HepG2 (cell line): ENCODE measurements around the gene AKAP8. TPM values are rescaled to one million over a fixed set of nuclear protein-coding genes. Genes with fewer than 3 reads are reported as not detected.

Experiments used
- ATAC-seq: fragments of 200-7000 bp; cut with Tn5 transposase; 3 replicates; pipeline ENCODE4 v1.9.1; 2020; ENCODE audit warnings: mild to moderate bottlenecking, moderate library complexity
- BruUV-seq: library from RNA; stranded (reverse); fragments of 400-500 nt; replicated peaks from 2 replicates; lab custom pipeline; 2021; lab: Mats Ljungman, UMichigan
- CTCF ChIA-PET: fragments of 300-600 bp; formaldehyde crosslinking; extraction: SDS; loops from one replicate; lab custom pipeline; 2021; ENCODE audit warnings: low total read pairs, inconsistent platforms, low intra/inter-chr PET ratio; lab: Yijun Ruan, JAX
- POLR2A ChIA-PET: fragments of 350-600 bp; sonication (Branson Sonifier 250); formaldehyde crosslinking; loops from one replicate; lab custom pipeline; 2020; ENCODE audit warnings: antibody characterized with exemption, inconsistent platforms; lab: Yijun Ruan, JAX
- DNase-seq: peaks from one replicate; pipeline ENCODE4 v3.0.0-alpha.2; 2015; ENCODE audit warnings: low spot score
- FAIRE-seq: peaks from 3 replicates; lab custom pipeline; 2011; peaks lifted over from hg19 to GRCh38; lab: Jason Lieb, UNC
- H2AFZ ChIP-seq: one replicate; pipeline ENCODE4 v1.6.1; 2011; ENCODE audit warnings: low read length, inconsistent platforms
- H3K27ac ChIP-seq: fragments of 300-600 bp; 3 replicates; pipeline ENCODE4 v1.8.0; 2011; ENCODE audit warnings: mixed run types, mild to moderate bottlenecking, mixed read lengths, low read length, inconsistent platforms; ENCODE audit not compliant: insufficient read depth; ENCODE audit errors: extremely low read length
- H3K27me3 ChIP-seq, 2 experiments: fragments of 200-600 bp in 1 of 2; 2 replicates in 1 of 2; 3 replicates in 1 of 2; pipeline versions ENCODE4 v1.6.0 to v1.8.0; 2011; ENCODE audit warnings: low read length in 2 of 2, mild to moderate bottlenecking in 2 of 2, moderate library complexity in 2 of 2, inconsistent platforms in 1 of 2; ENCODE audit not compliant: insufficient read depth in 2 of 2, control insufficient read depth in 1 of 2
- H3K36me3 ChIP-seq, 2 experiments: fragments of 200-600 bp in 1 of 2; replicated peaks in 1 of 2; 2 replicates in 1 of 2; 3 replicates in 1 of 2; pipeline versions ENCODE4 v1.5.1 to v1.8.0; 2011; ENCODE audit warnings: low read length in 2 of 2, inconsistent platforms in 1 of 2; ENCODE audit not compliant: insufficient read depth in 2 of 2, control insufficient read depth in 1 of 2
- H3K4me1 ChIP-seq: 2 replicates; pipeline ENCODE4 v1.5.1; 2012; ENCODE audit warnings: low read length, inconsistent platforms; ENCODE audit not compliant: insufficient read depth
- H3K4me2 ChIP-seq: 2 replicates; pipeline ENCODE4 v1.6.0; 2011; ENCODE audit warnings: low read depth, low read length, inconsistent platforms
- H3K4me3 ChIP-seq, 3 experiments: fragments of 200-600 bp in 1 of 3; sonication (generic), shearing (Covaris generic) in 1 of 3; replicated peaks in 1 of 3; 2 replicates each; pipeline ENCODE4 v1.5.1; 2011 to 2016; ENCODE audit warnings: low read length in 3 of 3, inconsistent platforms in 2 of 3, low read depth in 2 of 3, mild to moderate bottlenecking in 2 of 3, control low read depth in 1 of 3, mixed read lengths in 1 of 3; ENCODE audit not compliant: insufficient read depth in 1 of 3
- H3K79me2 ChIP-seq: one replicate; pipeline ENCODE4 v1.6.1; 2011; ENCODE audit warnings: low read length, inconsistent platforms; ENCODE audit not compliant: insufficient read depth
- H3K9ac ChIP-seq: 2 replicates; pipeline ENCODE4 v1.6.0; 2011; ENCODE audit warnings: mild to moderate bottlenecking, low read depth, low read length, inconsistent platforms; ENCODE audit not compliant: insufficient read depth
- H3K9me3 ChIP-seq: 2 replicates; pipeline ENCODE4 v1.5.1; 2012; ENCODE audit warnings: mild to moderate bottlenecking, low read length
- H4K20me1 ChIP-seq: 2 replicates; pipeline ENCODE4 v1.6.0; 2011; ENCODE audit warnings: inconsistent platforms, mild to moderate bottlenecking, low read length, moderate library complexity; ENCODE audit not compliant: insufficient read depth
- ADNP ChIP-seq: sonication (generic); formaldehyde crosslinking; IDR thresholded peaks from 2 replicates; pipeline ENCODE4 v1.4.0; 2020; ENCODE audit warnings: missing genetic modification reagents
- AKAP8 ChIP-seq: sonication (generic); formaldehyde crosslinking; IDR thresholded peaks from 2 replicates; pipeline ENCODE4 v1.5.1; 2020; ENCODE audit warnings: mild to moderate bottlenecking, missing genetic modification reagents
- ATF7 ChIP-seq, 2 experiments: fragments of 450-650 bp in 1 of 2; sonication (generic) in 1 of 2; formaldehyde crosslinking in 1 of 2; IDR thresholded peaks; 2 replicates each; pipeline versions ENCODE4 v1.4.0 to v1.6.1; 2016 to 2020; ENCODE audit warnings: antibody characterized with exemption in 1 of 2, mild to moderate bottlenecking in 1 of 2, missing genetic modification reagents in 1 of 2
- ATRX ChIP-seq: sonication (generic); formaldehyde crosslinking; IDR thresholded peaks from 2 replicates; pipeline ENCODE4 v1.4.0; 2020; ENCODE audit warnings: missing genetic modification reagents, borderline replicate concordance
- CREB1 ChIP-seq, 2 experiments: fragments of 450-650 bp in 1 of 2; IDR thresholded peaks; 2 replicates each; pipeline ENCODE4 v1.6.1; 2016 to 2017; ENCODE audit warnings: control low read depth in 1 of 2, mild to moderate bottlenecking in 1 of 2, missing compliant biosample characterization in 1 of 2, missing genetic modification characterization in 1 of 2
- HES4 ChIP-seq: sonication (generic); formaldehyde crosslinking; IDR thresholded peaks from 2 replicates; pipeline ENCODE4 v1.9.0; 2021; ENCODE audit warnings: mild to moderate bottlenecking, missing genetic modification reagents, borderline replicate concordance
- MIER2 ChIP-seq: IDR thresholded peaks from 2 replicates; pipeline ENCODE4 v1.6.1; 2016; ENCODE audit warnings: missing biosample characterization, missing genetic modification reagents
- PAF1 ChIP-seq: IDR thresholded peaks from 2 replicates; pipeline ENCODE4 v1.6.1; 2016; ENCODE audit warnings: missing genetic modification reagents, missing compliant biosample characterization
- REL ChIP-seq: sonication (generic); formaldehyde crosslinking; conservative IDR thresholded peaks from 2 replicates; pipeline ENCODE4 v1.8.0; 2022; ENCODE audit warnings: mild to moderate bottlenecking, missing genetic modification reagents, moderate library complexity
- RXRB ChIP-seq: IDR thresholded peaks from 2 replicates; pipeline ENCODE4 v1.6.1; 2016; ENCODE audit warnings: borderline replicate concordance, missing genetic modification reagents, missing compliant biosample characterization
- SIN3A ChIP-seq: IDR thresholded peaks from 2 replicates; pipeline ENCODE4 v1.6.1; 2011; ENCODE audit warnings: low read depth, mild to moderate bottlenecking, control low read depth, low read length, borderline replicate concordance
- SRY ChIP-seq: sonication (generic); formaldehyde crosslinking; IDR thresholded peaks from 2 replicates; pipeline ENCODE4 v1.8.0; 2022; ENCODE audit warnings: mild to moderate bottlenecking, missing genetic modification reagents
- YEATS2 ChIP-seq: sonication (generic); formaldehyde crosslinking; IDR thresholded peaks from 2 replicates; pipeline ENCODE4 v1.4.0; 2020; ENCODE audit warnings: missing genetic modification reagents, borderline replicate concordance
- ZNF605 ChIP-seq: sonication (generic); formaldehyde crosslinking; IDR thresholded peaks from 2 replicates; pipeline ENCODE4 v1.8.0; 2022; ENCODE audit warnings: mild to moderate bottlenecking, missing genetic modification reagents
- WGBS: methylation state at CpG from one replicate; pipeline ENCODE4 v1.1.6; 2017; ENCODE audit warnings: low lambda C conversion rate; 5-methylcytosine and 5-hydroxymethylcytosine counted together
- in situ Hi-C: cut with HindIII; loops from 2 replicates; pipeline ENCODE4 v1.10.0; 2017; ENCODE audit warnings: low pct_unique_long_range_greater_than_20kb; ENCODE audit not compliant: extremely low pct_ligation_motif_present
- intact Hi-C: fragments of 100-400 bp; cut with micrococcal nuclease; formaldehyde crosslinking; loops from one replicate; pipeline ENCODE4 v1.10.0; 2022; ENCODE audit not compliant: unreplicated experiment
- polyA plus RNA-seq, 8 experiments: library from polyadenylated mRNA; depleted of rRNA in 3 of 8; stranded (reverse) in 7 of 8; unstranded in 1 of 8; fragments of >200 nt; fragmentation: Illumina TruSeq in 4 of 8; extraction: Trizol in 4 of 8; gene quantifications; 2 replicates each; pipeline versions ENCODE4 v1.2.1 to v1.2.3, GENCODE V29; 2011 to 2016; ENCODE audit warnings: low read depth in 4 of 8, missing spikeins in 1 of 8, mixed read lengths in 1 of 8; ENCODE audit not compliant: insufficient read depth in 1 of 8
- total RNA-seq, 5 experiments: library from RNA; depleted of rRNA; stranded (reverse); fragments of >200 nt; fragmentation: Illumina TruSeq; extraction: Trizol; gene quantifications; 2 replicates each; pipeline ENCODE4 v1.2.3, GENCODE V29; 2016; ENCODE audit warnings: low read depth in 1 of 5
- TF ChIP-seq, protein P1 (sequence below): sonication (generic); formaldehyde crosslinking; IDR thresholded peaks from 2 replicates; pipeline ENCODE4 v1.8.1; 2023; ENCODE audit warnings: mild to moderate bottlenecking, missing genetic modification reagents
- TF ChIP-seq, protein P2 (sequence below), 2 experiments: sonication (generic) in 1 of 2; formaldehyde crosslinking in 1 of 2; IDR thresholded peaks; 2 replicates each; pipeline versions ENCODE4 v1.5.1 to v1.6.1; 2011 to 2020; ENCODE audit warnings: borderline replicate concordance in 1 of 2, low read depth in 1 of 2, low read length in 1 of 2, mild to moderate bottlenecking in 1 of 2, missing genetic modification reagents in 1 of 2, moderate library complexity in 1 of 2

AKAP8 gene
- total and polyA plus RNA-seq, 2 of the 13 experiments (the other 11 are each of a cell fraction or from before 2014, with no cell fraction given), result 15.9 to 22.1 TPM

DNA sequence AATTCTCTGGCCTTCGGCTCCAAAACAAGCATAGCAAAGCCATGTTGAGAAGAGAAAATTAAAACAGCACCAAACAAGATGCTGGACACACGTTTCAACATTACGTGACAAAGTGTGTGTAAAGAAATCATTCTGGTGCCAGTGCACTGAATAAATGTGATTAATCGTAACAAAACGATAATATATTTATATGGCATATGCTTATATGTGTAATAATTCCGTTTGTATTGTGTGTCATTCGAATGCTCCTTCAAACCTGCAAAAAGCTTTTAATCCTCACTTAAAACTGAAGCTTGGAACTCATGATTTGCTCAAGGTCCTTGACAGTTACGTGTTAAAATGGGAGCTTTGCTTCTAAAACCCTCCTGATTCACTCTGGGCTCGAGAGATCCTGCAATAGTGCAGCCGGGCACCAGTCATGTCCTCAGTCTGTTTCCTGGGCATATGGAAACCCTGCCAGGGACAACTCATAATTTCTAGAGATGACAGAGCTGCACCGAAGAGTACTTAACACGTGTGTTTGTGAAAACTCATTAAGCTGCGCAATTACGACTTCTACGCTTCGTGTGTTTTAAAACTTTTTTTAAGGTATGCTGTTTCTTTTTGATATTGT, 39.9 kb upstream of the AKAP8 start:
- Histone ChIP-seq H3K4me2 (peak overlapping the region; percentile 71), H4K20me1 (peaks cover 12% of the 10 kb centered on the region; the same call in 1 of the 2 replicates), H3K9ac (peak overlapping the region; percentile 22), H3K4me1 (peaks cover 27% of the 10 kb centered on the region), H3K27ac (no peak overlapping the region), H3K27me3 (no peaks in the 10 kb centered on the region; a peak in 1 of 5 replicates), H3K79me2 (peaks cover 41% of the 10 kb centered on the region), H3K36me3 (peaks cover 14 to 17% of the 10 kb centered on the region in 2 experiments; a peak in 4 of 5 replicates), H3K9me3 (no peaks in the 10 kb centered on the region; the same call in 1 of the 2 replicates), H2AFZ (no peak overlapping the region), H3K4me3 (peak overlapping the region in 1 of 3 experiments; percentile 49; a peak in 2 of 6 replicates)
- no TSS peak for BruUV-seq
- ATAC-seq (no peak), DNase-seq (no peak), FAIRE-seq (no peak)
- intact Hi-C loops, result loop anchor here (1.0 to 5.0 kb wide), 2 partner anchors 137 to 157 kb away; no protein-coding TSS in a partner anchor
- POLR2A ChIA-PET, result interaction anchor here (0.7 to 4.0 kb wide), 22 partner anchors 10 to 294 kb away, joined by 3 to 67 read pairs (median 4); partner anchors contain the start of genes AKAP8 and BRD4
- 67% methylated on average over 16 of the region's 16 CpGs for WGBS
- in situ Hi-C loops, result loop anchor here (10.0 kb wide), 1 partner anchor 135 kb away; no protein-coding TSS in a partner anchor
- CTCF ChIA-PET, result interaction anchor here (0.8 to 3.0 kb wide), 2 partner anchors 18 to 137 kb away, joined by 5 to 35 read pairs; no protein-coding TSS in a partner anchor
- TF ChIP-seq PAF1 (CRISPR knock-in tag) (0 out of 2 replicates have a peak, but pooled peaks have one; percentile 39), CREB1 (IDR thresholded peaks at IDR 0.05) (no peak), CREB1 (CRISPR knock-in tag; IDR thresholded peaks at IDR 0.05) (no peak), AKAP8 (CRISPR knock-in tag) (no peak), SRY (CRISPR knock-in tag) (no peak), MIER2 (CRISPR knock-in tag) (no peak), SIN3A (0 out of 2 replicates have a peak, but pooled peaks have one; percentile 4), ATF7 (IDR thresholded peaks at IDR 0.05) (no peak), ATF7 (CRISPR knock-in tag; IDR thresholded peaks at IDR 0.05) (no peak), RXRB (CRISPR knock-in tag) (0 out of 2 replicates have a peak, but pooled peaks have one; percentile 0), ATRX (CRISPR knock-in tag) (no peak), ADNP (CRISPR knock-in tag) (no peak), ZNF605 (CRISPR knock-in tag) (no peak), REL (CRISPR knock-in tag) (0 out of 2 replicates have a peak, but pooled peaks have one; percentile 52), HES4 (CRISPR knock-in tag) (no peak), YEATS2 (CRISPR knock-in tag) (no peak)
- TF ChIP-seq, protein P1, sequence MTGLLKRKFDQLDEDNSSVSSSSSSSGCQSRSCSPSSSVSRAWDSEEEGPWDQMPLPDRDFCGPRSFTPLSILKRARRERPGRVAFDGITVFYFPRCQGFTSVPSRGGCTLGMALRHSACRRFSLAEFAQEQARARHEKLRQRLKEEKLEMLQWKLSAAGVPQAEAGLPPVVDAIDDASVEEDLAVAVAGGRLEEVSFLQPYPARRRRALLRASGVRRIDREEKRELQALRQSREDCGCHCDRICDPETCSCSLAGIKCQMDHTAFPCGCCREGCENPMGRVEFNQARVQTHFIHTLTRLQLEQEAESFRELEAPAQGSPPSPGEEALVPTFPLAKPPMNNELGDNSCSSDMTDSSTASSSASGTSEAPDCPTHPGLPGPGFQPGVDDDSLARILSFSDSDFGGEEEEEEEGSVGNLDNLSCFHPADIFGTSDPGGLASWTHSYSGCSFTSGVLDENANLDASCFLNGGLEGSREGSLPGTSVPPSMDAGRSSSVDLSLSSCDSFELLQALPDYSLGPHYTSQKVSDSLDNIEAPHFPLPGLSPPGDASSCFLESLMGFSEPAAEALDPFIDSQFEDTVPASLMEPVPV, result peak; percentile 19; the same call in 1 of the 2 replicates
- TF ChIP-seq, protein P2, sequence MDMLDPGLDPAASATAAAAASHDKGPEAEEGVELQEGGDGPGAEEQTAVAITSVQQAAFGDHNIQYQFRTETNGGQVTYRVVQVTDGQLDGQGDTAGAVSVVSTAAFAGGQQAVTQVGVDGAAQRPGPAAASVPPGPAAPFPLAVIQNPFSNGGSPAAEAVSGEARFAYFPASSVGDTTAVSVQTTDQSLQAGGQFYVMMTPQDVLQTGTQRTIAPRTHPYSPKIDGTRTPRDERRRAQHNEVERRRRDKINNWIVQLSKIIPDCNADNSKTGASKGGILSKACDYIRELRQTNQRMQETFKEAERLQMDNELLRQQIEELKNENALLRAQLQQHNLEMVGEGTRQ (IDR thresholded peaks at IDR 0.05; ENCODE audit: low read depth, low read length), result no peak
- TF ChIP-seq, protein P2 (CRISPR knock-in tag; IDR thresholded peaks at IDR 0.05; ENCODE audit: borderline replicate concordance), result no peak
